Nephron progenitor cell (in vitro differentiated cells): ENCODE results near the gene KRTAP10-8.
"Not testable (repeated sequence)": the region's sequence is repeated elsewhere in the genome, so short reads cannot be mapped to it uniquely, and the experiment has no call there.

ENCODE experiments used
- DNase-seq: peaks from one replicate; pipeline ENCODE4 v3.0.0; 2021
- H3K27ac Mint-ChIP-seq: 2 replicates; pipeline ENCODE4 v1.8.0; 2021; ENCODE audit warnings: mild to moderate bottlenecking, moderate library complexity, mixed read lengths
- H3K27me3 Mint-ChIP-seq: 2 replicates; pipeline ENCODE4 v1.8.0; 2021; ENCODE audit warnings: mild to moderate bottlenecking, low read depth, mixed read lengths; ENCODE audit not compliant: poor library complexity
- H3K36me3 Mint-ChIP-seq: 2 replicates; pipeline ENCODE4 v1.8.0; 2021; ENCODE audit warnings: low read depth, mixed read lengths
- H3K4me1 Mint-ChIP-seq: 2 replicates; pipeline ENCODE4 v1.8.0; 2021; ENCODE audit warnings: mixed read lengths
- H3K4me3 Mint-ChIP-seq: 2 replicates; pipeline ENCODE4 v1.8.0; 2021; ENCODE audit warnings: mild to moderate bottlenecking, moderate library complexity, mixed read lengths
- H3K9me3 Mint-ChIP-seq: 2 replicates; pipeline ENCODE4 v1.8.0; 2021; ENCODE audit warnings: mild to moderate bottlenecking, moderate library complexity, mixed read lengths
- CTCF ChIP-seq: fragments of 200-600 bp; sonication (generic); IDR thresholded peaks from 2 replicates; pipeline ENCODE4 v1.5.0; 2021; ENCODE audit warnings: antibody characterized with exemption

KRTAP10-8 gene

GRCh38 chr21:44658913-44659595, 47.2 kb downstream of the KRTAP10-8 start:
- DNase-seq = no peak
- Mint-ChIP-seq H3K36me3 (peaks cover 7% of the 10 kb centered on the region), H3K4me1 (peaks cover 25% of the 10 kb centered on the region), H3K27ac (no peak overlapping the region), H3K4me3 (no peak overlapping the region), H3K9me3 (peaks cover 58% of the 10 kb centered on the region), H3K27me3 (peaks cover 13% of the 10 kb centered on the region)
- TF ChIP-seq CTCF = no peak

GRCh38 chr21:44661567-44661966, 49.7 kb downstream of the KRTAP10-8 start:
- not testable (repeated sequence) for DNase-seq, H3K27ac Mint-ChIP-seq, H3K36me3 Mint-ChIP-seq, H3K4me3 Mint-ChIP-seq
- H3K9me3 Mint-ChIP-seq = peaks cover 47% of the 10 kb centered on the region
- H3K27me3 Mint-ChIP-seq = peaks cover 16% of the 10 kb centered on the region
- peaks cover 25% of the 10 kb centered on the region for H3K4me1 Mint-ChIP-seq
